Measurements from ENCODE around the gene SFTPD.
"Not testable (repeated sequence)": the region's sequence is repeated elsewhere in the genome, so short reads cannot be mapped to it uniquely, and the experiment has no call there.

Gene SFTPD

DNA sequence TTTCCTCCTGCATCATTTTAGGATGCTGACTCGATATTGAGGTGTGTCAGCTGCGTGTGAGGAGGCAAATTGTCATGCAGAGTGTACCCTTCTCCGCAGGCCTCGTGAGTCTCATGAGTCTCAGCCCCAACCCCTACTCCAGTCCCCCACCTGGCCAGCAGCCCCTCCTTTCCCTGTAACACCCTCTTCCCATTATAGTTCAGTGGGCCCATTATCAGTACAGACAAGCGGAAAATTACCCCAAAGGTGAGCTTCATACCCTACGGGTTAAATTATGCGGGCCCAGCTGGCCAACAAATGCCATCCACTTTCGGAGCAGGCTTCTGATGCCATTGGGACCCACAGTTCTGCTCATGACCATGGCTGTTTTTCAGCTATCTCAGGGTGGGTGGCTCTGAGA, 25.2 kb downstream of the SFTPD start:
- no peak for DNase-seq

DNA sequence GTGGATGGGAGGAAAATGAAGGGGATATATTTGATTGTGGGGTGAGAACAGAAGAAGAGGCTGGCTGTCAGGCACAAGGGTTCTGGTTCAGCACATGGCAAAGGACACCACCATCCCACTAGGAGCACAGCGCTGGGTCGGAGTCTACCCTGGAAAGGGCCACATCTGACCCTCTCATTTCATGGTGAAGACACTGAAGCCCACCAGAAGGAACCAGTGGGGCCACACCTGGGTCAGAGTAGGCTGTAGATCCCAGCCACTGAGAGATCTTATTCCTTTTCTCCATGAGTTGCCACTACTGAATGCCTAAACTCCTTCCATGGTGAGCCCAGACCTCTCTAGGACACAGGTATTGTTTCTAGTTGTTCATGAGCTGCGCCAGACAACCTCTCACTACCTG, 25.8 kb downstream of the SFTPD start:
- no peak for DNase-seq

DNA sequence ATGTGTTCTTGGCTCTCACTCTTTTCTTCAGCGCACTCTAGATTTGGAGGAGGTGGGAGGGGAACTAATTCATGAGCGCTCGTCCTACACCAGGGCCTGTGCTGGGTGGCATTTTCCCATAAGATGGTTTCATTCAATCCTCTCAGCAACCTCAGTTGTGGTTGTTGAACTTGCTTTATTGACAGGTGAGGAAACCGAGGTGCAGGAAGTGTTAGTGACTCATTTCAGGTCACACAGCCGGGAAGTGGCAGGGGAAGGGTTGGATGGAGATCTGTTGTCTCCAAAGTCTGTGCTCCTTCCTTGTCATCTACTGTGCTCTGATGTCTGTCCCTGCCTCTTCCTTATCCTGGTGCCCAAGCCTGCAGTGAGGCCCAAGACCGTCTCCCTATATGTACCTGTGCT, 26.9 kb downstream of the SFTPD start:
- DNase-seq: not testable (repeated sequence)

DNA sequence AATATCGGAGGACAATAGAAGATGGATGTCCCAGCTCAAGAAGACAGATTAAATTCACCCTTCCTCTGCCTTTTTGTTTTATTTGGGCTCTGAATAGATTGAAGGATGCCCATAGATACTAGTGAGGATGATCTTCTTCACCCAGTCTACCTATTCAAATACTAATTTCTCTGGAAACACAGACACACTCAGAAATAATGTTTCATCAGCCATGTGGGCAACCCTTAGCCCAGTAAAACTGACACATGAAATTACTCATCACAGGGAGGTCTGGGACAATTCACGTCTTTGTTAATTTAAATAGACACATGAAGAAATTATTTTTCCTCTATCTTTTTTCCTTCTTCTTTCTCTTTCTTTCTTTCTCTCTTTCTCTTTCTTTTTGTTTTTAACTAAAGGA, 33.1 kb downstream of the SFTPD start:
- not testable (repeated sequence) for DNase-seq

DNA sequence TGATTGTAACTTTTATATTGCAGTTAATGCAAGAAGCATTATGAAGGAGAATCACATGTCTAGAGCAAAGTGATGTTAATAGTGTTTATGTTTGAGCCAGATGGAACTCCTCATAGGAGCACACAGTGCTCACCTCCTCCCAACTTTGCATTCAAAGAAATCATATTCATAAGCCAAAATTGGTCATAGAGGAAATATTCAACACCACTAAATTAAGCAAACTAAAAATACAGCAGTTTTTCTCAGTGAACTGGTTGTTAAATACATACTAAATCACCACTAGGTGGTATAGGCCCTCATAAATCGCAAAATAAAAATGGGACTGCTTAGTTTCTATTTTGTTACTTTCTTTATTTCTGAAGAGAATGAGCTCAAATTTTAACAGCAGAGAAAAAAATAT, 34.4 kb downstream of the SFTPD start:
- not testable (repeated sequence) for DNase-seq

DNA sequence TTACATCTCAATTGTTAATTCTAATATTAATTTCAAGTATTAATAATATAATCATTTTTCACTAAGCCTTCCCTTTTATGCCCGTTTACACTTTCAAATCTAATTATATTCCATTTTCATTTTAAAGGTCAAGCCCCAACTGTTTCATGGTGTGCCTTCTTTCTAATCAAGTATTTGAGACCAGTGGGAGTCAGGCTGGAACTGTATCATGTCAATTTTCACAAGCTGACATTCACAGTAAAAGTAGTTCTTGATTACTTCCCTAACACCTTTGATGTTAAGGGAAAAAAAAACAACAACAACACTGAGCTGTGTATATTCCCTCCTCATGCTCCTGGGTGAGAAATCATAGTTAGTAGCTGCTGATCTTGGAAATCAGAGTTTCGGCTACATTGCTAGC, 38.1 kb downstream of the SFTPD start:
- no peak for DNase-seq

DNA sequence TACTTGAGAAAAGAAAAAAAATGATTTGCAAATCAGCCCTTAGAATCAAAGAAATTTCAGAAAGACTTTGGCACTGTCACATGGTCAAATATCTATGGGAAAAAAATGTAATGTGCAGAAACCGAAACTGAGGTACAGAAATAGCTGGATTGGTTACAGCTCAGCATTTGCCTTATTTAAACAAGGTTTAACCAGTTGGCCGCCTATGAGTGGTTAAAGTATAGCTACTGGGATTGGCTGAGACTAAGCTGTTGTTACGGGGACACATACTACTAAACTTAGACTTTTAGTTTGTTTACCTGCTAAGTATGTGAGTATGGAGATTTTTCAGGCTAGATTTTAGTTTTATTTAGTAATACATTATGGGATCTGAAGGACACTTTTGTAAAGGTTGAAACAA, 38.6 kb downstream of the SFTPD start:
- DNase-seq: no peak

DNA sequence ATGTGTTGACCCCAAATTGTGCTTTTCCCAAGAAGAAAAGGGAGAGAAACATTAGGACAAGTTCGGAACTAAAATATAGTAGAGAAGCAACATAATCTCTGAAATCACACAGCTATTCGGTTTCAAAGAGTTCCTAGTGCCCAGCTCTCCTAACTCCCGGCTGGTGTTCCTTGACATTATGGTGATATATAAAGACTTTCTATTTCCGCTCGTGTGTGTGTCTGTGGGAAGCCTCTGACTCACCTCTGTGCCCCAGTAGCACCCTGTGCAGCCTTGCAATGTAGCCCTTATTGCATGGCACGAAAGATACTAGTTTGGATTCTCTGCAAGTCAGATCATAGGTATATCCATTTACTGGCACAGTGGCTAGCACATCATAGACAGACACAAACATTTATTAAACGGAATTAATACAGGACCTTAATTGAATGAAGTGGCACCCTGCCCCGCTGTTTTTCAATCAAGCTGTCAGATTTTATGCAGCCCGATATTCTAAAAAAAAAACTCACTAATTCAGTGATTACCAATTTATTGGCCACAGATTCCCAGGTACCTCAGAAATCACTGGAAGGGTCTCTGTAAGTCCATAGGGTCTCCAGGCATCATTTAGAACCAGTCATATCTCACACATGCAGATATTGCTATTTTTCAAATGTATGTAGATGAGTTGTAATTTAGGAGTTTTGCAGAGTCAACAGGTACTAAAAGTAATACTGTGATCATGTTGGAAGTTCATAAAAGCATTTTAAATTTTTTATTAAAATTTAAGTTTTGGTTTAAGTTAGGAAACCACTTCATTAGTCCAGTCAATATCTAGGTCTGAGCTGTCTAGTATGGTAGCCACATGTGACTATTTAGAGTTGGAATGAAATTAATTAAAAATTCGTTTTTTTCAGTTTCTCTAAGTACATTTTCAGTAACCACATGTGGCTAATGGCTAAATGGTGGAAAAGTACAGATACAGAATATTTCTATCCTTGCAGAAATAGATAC, 43.3 kb downstream of the SFTPD start:
- no peak for DNase-seq

DNA sequence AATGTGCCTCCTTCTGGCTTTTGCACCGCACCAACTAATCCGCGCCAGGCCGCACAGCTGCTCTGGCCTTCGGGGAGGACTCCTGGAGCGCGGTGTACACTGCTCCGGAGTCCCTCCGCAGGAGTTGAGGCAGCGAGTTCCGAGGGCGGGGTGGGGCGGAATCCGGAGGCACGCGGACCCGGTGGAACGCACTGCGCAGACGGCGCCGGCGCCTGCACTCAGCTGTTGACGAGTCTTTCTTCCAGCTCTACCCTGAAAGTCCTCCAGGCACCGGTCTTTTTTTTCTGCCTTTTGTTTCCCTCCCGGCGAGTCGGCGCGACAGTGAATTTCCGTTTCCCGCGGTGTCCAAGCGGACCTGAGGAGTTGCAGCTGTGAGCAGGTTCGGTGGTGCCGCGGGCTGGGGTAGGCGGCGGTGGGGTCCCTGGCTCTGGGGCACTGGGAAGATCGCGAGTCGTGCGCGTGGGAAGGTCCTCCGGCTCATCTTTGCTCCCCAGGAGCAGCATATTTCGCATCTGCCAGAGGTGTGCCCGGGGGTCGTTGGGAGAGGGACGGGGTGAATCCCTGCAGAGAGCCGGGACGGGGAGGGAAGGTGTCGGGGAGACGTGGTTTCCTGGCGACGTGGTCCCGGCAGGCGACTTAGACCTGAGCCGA, 44.1 kb downstream of the SFTPD start:
- no peak for DNase-seq

DNA sequence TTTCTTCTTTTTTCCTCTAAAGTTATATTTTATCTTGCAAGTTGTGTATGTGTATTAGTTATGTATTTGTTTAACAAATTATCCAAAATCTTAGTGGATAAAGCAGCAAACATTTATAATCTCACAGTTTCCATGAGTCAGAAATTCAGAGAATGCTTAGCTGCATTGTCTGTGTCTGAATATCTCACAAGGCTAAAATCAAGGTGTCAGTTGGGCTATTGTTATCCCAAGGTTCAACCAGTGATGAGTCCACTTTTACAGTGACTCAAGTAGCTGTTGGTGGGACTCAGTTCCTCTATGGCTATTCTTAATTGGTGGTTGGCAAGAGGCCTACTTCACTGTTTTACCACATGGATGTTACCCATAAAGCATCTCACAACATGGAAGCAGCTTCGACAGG, 47.3 kb downstream of the SFTPD start:
- DNase-seq: not testable (repeated sequence)

DNA sequence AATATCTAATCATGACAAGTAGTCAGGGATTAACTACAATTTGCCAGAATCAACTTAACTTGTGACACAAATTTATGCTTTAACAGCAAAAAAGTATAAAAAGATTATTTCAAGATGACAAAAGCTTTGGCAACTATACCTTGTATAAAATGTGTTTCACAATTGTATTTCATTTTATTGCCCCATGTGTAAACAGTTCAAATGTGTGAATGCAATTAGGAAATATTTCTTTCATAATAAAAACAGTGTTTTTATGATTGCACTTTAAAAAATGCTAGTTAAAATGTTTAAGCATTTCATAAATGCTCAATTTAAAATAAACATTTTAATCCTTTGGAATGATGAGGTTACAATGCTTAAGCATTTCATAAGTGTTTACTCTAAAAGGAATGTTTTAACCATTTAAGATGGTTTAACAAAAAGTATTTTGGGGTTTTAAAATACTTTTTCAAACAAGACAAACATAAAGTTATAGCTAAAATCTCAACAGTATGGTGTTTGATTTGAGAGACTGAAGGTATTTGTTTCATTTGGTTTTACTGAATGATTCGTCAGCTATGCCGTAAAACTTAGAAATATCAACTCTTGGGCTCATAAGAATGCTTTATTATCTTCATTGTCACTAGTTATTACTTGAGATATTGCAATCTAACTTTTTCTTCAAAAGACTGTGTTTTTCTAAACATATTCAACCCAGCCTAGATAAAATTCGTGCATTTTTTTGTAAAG, 50.1 kb downstream of the SFTPD start:
- no peak for DNase-seq

DNA sequence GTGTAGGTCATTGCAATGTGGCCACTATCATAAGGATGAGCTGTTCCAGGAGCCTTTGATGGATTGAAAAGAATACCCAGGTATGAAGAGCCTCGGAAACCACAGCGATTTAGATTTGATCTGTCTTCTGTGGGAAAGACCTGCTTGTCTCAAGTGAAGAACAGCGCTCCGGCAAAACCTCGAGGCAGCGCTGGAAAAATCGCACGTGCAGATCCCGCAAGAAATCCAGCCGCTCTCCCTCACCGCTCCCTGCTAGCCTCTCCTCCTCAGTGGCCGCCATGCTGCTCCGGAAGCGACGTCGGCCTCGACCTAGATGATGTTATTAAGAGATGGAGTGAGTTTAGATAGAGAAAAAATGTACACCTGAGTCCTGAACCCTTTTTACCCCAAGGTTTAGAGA, 56.0 kb downstream of the SFTPD start:
- not testable (repeated sequence) for DNase-seq

DNA sequence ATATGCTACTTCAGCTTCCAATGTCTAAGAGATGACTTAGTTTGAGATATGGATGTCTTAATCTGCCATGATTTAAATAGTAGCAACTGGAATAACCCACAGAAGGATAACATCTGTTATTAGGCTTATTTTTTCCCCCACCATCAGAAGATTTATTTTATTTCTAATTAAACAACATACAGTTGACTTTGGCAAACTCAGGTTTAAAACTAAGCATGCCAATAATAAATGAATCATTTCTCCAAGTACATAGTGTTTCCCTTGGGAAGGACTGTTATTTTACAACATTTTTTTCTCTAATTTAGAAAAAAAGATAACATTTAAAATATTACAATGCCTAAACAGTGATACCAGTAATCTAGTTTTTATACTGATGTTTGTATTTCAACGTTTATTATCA, 58.4 kb downstream of the SFTPD start:
- DNase-seq: no peak

DNA sequence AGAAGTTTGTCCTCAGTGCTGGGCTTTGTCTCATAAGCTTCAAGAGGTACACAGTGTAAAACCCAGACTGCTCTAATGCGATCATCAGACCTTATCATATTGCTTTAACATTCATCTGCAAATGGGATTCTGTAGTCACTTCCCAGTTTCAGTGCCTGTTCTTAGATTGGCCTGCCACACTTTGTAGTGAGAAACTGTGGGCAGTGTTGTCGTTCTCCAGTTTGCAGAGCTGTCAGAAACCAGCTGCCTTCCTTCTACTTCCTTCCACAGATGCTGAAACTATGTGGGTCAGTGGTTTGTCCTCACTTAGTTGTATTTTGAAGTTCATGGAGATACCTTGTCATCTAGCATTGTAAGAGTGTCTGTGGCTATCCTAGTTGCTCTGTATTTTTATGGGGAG, 59.9 kb downstream of the SFTPD start:
- DNase-seq: not testable (repeated sequence)
